Muscle of arm (tissue), 14 donors: Measurements from ENCODE around the gene SHISA7. TPM values are rescaled to one million over a fixed set of nuclear protein-coding genes. Genes with fewer than 3 reads are reported as not detected.

Experiments used
- DNase-seq: peaks from one replicate; pipeline ENCODE4 v3.0.0-alpha.2; 2013
- long read RNA-seq, 11 donors: transcript quantifications; one replicate each; lab custom pipeline, GENCODE V29; 2026
- polyA plus RNA-seq, 12 donors: library from polyadenylated mRNA; unstranded; fragments of 120-200 nt; gene quantifications; one replicate each; pipeline ENCODE4 v1.2.1, GENCODE V29; 2013; ENCODE audit not compliant: insufficient read length in 12 of 12

Gene SHISA7
- 1 to 10 TPM in 1 of 12 donors, under 1 TPM in 9, not detected in 2; 0.07 to 1.1 (median 0.17) TPM for polyA plus RNA-seq
- long read RNA-seq, donor 1 = 0 reads
- long read RNA-seq, donor 2 = 0 reads
- long read RNA-seq, donor 3, partial matches to known transcripts = 1,116 of 1,629 reads
- long read RNA-seq, donor 3, other reads (novel, unspliced or antisense) = 513 of 1,629 reads
- long read RNA-seq, donor 4 = 0 reads
- long read RNA-seq, donor 5 = 0 reads
- long read RNA-seq, donor 6 = 0 reads
- long read RNA-seq, donor 7 = 0 reads
- long read RNA-seq, donor 8 = 0 reads
- long read RNA-seq, donor 9 = 0 reads
- long read RNA-seq, donor 10 = 0 reads
- long read RNA-seq, donor 11 = 0 reads

DNA sequence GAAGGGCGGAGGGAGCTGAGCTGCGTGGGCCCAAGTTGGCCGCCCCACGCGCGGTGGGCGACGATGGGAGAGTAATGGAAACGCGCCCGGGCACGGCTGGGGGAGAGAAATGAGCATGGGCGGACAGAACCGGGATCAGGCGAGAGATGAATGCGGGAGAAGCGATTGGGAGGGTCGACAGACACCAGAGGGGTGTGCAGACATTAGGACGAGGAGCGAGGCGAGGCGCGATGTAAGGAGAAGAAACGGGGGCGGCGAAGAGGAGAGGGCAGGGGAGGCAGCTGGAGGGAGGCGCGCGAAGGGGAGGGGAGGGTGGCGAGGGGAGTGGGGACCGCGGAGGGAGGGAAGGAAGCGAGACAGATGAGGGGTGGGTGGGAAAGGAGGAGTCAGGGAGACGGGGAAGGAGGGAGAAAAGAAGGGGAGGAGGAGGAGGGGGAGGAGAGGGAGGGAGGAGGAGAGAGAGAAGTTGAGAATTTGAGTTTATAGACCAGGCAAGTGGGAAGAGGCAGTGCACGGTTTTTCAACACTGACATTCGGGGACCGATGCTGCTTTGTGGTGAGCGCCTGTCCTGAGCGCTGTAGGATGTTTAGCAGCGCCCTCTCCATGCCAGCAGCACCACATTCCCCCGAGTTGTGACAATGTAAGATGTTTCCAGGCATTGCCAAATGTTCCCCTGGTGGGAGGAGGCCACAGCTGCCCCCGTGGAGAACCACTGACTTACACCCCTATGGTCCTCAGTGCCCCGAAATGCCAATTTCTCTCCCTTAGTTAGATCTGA lies at the start of gene SHISA7:
SHISA7 (minus strand) TSS at position 256 of the 779 bp plus-strand sequence. CDS start 437 bp downstream, outside the sequence.
- no peak for DNase-seq

DNA sequence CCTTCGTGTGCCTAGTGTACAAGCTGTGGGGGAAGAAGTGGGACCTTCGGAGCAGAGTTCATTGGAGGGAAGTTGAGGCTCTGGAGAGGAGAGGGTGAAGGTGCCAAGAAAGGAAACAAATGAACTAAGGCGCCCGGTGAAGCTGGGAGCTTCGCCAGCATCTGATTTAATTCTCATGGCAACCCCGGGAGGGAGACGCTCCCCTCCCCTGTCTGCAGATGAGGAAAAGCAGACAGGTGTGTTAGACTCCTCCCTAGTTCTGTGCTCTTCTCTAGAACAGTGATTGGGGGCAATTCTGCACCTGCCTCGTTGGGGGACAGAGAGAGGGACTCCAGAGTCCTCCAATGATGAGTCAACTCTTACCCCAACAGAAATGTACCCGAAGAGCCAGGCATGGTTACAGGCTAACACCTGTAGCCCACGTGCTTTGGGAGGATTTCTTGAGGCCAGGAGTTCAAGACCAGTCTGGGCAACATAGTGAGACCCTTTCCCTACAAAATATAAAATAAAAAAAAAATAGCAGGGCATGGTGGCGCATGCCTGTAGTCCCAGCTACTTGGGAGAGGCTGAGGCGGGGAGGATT lies 49.4 kb upstream of the SHISA7 start:
- DNase-seq = no peak

DNA sequence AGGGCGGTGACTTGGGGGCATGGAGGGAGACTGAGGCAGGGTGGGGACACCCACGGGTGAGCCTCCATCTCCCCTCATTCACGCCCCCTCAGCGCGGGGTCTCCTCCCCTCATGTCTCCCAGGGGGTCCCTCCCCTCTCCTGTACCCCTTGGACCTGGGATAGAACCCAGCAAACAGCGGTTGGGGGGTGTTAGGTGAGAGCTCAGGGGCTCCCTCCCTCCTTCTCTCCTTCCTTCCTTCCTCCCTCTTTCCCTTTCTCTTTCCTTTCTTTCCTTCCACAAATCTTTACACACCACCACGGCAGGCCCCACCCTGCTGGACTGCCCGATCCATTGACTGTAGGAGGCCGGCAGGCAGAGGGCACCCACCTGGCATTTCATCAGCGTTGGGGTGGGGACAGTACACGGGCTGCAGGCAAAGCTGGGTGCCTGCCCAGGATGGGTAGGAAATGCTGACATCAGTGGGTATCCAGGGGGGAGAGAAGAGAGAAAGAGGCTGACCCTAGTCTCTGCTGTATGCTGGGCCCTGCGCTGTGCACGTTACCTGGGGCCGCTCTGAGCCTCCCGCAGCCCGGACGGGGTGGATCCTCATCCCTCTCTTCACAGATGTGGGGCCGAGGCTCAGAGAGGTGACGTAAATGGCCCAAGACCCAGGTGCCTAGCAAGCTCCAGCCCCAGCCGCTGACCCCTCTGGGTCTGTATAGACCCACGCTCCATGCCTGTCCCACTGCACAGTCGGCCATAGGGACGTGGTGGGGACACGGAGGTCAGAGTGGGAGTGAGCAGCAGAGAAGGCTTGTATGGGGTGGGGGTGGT lies 48.7 kb upstream of the SHISA7 start:
- no peak for DNase-seq

GRCh38 chr19:55490478-55491432 lies 47.7 kb upstream of the SHISA7 start:
- DNase-seq = no peak

GRCh38 chr19:55489711-55490477 lies 46.8 kb upstream of the SHISA7 start:
- DNase-seq = no peak

DNA sequence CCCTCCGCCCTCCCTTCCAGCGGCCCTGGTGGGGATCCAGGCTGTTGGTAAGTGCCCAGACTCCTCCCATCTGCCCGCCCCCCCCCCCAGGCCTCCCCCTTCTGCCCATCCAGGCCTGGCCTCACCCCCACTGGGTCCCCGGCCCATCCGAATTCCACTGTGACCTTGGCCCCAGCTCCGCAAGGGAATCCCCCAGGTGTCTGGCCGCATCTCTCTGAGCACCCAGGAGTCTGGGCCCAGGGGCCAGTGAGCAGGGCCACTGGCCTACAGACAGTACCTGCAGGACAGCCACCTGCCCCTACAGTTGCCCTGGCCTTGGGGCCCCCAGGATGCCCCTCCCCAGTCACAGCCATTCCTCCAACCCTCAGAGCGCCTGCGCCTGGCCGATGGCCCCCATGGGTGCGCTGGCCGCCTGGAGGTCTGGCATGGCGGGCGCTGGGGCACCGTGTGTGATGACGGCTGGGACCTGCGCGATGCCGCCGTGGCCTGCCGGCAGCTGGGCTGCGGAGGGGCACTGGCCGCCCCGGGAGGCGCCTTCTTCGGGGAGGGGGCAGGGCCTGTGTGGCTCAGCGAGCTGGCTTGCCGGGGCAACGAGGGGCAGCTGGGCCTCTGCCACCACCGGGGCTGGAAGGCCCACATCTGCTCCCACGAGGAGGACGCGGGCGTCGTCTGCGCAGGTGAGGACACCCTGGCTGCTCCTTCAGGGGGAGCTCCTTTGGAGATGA lies 46.0 kb upstream of the SHISA7 start:
- DNase-seq = no peak

DNA sequence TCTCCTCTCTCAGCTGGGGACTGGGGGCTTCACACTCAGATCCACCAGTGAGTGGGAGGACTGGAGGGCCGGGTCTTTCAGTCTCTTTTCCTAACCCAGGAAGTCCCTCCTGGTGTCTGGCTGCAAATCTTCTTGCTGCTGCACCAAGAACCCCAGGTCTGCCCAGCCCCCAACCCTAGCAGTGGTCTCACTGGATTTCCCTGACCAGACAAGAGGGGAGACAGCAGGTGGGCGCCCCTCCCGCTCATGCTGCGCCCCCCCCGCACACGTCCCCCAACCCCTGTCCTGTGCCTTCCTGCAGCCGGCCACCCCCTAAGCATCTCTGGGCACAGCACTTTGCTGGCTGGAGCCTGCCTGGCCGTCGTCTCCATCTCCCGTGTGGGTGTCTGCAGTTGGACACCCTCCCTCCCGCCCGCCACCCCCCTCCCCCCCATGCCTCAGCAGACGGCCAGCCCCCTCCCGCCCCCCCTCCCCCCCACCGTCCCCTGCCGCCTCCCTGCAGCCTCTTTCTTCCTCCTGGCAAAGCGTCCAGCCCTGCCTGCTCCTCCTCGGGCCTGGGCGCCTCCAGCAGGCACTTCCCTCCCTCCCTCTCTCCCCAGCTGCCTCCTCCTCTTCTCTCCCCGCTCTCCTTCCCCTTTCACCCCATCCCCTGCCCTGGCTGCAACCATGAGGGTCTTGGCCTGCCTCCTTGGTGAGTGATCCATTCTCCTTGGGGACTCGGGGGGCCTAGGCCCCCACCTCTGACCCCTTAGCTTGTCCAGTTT lies 45.0 kb upstream of the SHISA7 start, which contains the start of gene SSC5D:
SSC5D (plus strand) TSS at position 513 of the 764 bp plus-strand sequence; CDS start at position 667, 154 bp downstream.
- DNase-seq = peak; percentile 74

DNA sequence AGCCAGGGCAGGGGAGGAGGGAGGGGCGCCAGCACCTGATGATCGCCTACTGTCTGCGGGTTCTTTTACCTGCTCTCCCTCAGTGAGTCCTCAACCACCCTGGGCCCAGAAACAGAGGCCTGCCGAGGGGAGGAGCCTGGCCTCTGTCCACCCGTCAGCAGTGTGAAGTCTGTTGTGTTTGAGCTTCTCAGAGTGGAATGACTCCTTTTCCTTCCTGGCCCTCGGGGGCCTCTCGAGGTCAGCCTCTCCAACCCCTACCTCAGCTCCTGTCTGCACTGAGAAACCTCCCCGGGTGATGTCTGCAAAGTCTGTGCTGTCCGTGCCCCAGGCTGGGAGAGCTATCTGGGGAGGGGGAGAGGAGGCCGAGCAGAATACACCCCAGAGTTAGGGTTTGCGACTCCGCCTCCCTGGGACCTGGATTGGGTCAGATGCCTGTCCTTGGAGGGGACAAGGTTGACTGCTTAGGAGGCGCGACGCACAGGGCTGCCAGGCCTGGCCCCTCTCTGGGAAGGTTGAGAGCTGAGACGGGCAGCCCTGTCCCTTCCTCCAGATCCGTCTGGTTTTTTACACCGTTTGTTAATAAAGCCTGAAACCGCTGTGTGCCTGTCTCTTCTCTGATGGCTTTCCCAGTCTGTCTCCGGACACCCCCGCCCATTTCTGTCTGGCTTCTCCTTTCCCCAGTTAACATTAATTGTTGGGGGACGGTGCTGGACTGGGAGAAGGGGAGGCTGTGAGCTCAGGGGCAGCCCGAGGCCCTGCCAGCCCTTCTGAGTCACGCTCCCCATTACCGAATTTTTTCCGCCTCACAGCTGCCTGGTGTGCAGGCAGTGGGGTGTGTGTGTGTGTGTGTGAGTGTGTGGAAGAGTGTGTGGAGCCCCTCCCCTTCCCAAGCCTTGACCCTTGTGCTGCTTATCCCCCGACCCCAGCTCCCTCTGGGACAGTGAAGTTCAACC lies 44.1 kb upstream of the SHISA7 start:
- peak; percentile 96 for DNase-seq

DNA sequence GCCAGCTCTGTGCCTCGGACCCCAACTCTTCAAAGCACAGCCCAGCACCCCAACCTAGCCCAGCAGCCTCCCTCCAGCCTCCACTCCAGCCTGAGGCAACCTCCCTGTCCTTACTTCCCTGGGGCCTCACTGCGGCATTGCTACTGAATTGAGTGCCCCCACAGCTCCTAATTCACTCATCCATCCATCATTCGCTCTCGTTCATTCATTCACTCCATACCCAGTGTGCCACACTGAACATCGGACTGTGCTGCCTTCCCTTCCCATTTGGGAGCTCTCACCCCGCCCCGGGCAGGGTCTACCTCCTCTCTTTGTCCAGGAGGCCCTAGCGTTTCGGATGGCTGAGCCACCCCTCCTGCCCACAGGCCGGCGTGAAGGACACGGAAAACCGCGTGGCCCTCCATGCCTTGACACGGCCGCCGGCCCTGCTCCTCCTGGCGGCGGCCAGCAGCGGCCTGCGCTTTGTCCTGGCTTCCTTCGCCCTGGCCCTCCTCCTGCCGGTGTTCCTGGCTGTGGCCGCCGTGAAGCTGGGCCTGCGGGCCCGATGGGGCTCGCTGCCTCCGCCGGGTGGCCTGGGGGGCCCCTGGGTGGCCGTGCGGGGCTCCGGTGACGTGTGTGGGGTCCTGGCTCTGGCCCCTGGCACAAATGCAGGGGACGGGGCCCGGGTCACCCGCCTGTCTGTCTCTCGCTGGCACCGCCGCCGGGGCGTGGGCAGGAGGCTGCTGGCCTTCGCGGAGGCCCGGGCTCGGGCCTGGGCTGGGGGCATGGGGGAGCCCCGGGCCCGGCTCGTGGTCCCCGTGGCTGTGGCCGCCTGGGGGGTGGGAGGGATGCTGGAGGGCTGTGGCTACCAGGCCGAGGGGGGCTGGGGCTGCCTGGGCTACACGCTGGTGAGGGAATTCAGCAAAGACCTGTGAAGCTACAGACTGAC lies 43.2 kb upstream of the SHISA7 start:
- no peak for DNase-seq

DNA sequence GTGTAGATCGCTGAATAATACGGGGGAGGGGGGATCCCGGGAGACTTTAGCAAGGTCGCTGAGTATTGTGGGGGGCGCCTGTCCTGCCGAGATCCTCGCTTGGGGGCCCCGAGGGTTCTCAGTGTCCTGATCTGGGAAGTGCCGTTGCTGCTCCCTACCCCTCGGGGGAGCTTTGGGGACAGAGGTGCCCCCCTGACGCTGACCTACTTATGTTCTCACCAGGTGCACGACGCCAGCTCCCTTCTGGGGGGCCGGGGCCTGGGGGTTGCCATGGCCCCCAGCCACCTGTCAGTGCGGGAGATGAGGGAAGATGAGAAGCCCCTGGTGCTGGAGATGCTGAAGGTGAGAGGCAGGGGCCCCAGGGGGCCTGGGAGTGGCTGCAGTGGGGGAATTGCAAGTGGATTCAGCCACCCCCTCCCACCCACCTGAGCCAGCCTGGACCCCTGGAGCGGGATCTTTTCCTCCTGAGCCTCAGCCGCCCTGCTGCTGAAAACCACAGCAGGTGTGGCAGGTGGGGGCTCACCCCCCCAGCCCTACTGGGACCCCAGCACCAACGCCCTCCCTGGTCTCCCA lies 42.4 kb upstream of the SHISA7 start:
- DNase-seq = no peak

DNA sequence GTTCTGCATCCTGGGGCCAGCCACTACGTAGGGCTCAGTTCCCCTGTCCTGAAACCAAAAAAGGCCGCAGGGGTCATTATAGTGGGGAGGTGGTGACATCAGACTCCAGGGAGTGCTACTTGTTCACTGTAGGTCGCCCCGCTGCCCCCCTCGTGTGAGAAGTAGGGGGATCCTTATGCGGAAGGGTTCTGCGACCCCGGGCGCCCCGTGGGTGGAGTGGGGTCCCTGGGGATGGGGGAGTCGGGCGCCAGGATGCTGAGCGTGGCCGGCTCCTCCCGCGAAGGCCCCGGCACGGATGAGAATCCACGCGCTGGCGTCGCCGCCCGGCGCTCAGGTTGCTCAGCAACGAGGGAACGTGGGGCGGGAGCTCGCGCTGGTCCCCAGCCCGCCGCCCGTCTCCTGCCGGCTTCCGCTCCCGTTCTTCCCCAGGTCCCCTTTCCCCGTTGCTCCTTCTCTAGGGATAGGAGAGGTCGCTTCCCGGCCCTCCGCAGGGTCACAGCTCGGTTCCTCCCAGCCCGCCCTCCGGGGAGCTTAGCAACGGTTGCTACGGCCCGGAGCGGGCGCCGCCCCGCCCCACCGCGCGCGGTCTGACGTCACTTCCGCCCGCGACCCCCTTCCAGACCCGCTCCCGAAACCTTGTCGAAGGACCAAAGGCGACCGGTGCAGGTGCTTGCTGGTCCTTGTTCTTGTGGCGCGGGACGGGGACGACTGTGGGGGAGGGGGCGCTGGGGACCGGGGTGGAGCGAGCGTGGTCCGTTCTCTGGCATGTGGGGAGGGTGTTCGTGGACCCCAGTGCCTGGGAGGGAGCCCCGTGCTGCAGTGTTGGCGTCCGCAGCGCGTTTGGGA lies 41.7 kb upstream of the SHISA7 start, which contains the start of gene NAT14:
NAT14 (plus strand) TSS at position 596 of the 846 bp plus-strand sequence. CDS start 521 bp downstream, outside the sequence.
- peak; percentile 80 for DNase-seq

DNA sequence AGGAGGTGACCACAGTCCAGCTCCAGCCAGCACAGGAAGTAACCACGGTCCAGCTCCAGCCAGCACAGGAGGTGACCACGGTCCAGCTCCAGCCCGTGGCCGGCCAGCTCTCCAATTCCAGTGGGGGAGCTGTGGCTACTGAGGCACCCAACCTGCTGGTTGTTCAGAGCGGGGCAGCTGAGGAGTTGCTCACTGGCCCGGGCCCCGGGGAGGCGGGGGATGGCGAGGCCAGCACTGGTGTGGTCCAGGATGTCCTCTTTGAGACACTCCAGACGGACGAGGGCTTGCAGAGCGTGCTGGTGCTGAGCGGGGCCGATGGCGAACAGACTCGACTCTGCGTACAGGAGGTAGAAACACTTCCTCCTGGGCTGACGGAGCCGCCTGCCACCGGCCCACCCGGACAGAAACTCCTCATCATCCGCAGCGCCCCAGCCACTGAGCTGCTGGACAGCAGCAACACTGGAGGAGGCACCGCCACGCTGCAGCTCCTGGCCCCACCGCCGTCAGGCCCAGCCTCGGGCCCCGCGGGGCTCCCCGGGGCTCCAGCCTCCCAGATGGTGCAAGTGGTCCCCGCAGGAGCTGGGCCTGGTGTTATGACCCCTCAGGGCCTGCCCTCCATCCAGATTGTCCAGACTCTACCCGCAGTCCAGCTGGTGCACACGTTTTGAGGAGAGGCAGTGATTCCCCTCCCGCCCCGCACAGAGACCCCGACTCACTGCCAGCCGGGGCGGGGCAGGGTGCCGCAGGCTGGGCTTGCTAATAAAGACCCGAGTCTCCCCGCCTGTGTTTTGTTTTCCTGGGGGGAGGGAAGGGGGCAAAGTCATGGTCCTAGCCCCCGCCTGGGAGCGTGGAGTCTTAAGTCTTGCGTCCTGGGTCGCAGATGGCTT lies 40.8 kb upstream of the SHISA7 start:
- DNase-seq = no peak
